HG03575 (cell line): Measurements from ENCODE around the gene FUOM.
"Not testable (repeated sequence)": the region's sequence is repeated elsewhere in the genome, so short reads cannot be mapped to it uniquely, and the experiment has no call there.

Experiments
- ATAC-seq: cut with Tn5 transposase; IDR thresholded peaks from one replicate; pipeline ENCODE4 v1.9.1; 2021; ENCODE audit not compliant: unreplicated experiment, insufficient number of reproducible peaks, low FRiP score; ENCODE audit errors: extremely low read depth

Gene FUOM

DNA sequence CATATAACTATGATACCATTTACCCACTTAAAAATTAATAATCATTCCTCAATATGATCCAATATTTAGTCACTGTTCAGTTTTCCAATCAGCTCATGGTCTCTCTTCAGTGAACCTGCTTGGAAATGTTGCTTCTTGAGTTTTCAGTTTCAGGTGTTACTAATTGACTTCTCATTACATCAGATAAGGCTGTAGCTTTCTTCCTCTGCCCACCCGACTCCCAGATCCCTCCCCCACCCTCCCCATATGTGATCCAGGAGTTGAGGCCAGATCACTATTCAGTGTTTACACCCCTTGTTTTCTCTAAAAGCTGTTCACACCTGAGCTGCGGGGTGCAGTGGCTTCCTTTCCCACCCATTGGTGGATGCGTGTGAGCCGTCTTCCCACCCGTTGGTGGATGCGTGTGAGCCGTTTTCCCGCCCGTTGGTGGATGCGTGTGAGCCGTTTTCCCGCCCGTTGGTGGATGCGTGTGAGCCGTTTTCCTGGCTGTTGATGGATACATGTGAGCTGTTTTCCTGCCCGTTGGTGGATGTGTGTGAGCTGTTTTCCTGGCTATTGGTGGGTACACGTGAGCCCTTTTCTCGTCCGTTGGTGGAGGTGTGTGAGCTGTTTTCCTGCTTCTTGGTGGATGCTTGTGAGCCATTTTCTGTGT is 32.9 kb upstream of the FUOM start:
- ATAC-seq: no peak

DNA sequence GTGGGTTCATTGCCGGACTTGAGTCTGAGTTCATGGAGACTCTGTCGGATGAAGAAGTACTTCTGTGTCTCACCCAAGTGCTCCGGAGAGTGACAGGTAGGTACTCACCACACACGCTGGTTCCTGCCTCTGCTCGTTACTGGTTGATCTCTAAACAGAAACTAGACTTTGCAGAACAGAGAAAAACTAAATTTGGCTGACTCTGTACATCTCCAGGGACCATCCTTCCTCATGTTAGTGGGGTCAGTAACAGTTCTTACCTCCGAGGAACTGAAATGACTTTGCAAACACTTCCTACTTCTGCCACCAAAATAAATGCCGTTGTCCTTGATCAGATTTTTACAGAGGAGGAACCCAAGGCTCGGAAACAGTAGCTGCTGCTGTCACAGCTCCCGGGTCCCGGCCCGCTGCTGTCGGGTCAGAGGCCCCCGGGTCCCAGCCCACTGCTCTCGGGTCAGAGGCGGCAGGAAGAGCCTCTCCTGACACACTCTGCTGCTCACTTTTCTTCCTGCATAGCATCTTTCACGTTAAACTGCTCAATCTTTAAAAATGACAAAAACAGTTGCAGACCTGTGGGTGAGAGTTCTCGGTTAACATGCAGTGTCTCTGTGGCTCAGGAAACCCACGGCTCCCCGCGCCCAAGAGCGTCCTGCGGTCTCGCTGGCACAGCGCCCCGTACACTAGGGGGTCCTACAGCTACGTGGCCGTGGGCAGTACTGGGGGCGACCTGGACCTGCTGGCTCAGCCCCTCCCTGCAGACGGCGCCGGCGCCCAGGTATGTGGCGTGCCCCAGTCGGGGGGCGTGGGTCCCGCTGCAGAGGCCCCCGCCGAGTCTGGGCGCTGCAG is 31.4 kb upstream of the FUOM start:
- peak; percentile 71 for ATAC-seq

DNA sequence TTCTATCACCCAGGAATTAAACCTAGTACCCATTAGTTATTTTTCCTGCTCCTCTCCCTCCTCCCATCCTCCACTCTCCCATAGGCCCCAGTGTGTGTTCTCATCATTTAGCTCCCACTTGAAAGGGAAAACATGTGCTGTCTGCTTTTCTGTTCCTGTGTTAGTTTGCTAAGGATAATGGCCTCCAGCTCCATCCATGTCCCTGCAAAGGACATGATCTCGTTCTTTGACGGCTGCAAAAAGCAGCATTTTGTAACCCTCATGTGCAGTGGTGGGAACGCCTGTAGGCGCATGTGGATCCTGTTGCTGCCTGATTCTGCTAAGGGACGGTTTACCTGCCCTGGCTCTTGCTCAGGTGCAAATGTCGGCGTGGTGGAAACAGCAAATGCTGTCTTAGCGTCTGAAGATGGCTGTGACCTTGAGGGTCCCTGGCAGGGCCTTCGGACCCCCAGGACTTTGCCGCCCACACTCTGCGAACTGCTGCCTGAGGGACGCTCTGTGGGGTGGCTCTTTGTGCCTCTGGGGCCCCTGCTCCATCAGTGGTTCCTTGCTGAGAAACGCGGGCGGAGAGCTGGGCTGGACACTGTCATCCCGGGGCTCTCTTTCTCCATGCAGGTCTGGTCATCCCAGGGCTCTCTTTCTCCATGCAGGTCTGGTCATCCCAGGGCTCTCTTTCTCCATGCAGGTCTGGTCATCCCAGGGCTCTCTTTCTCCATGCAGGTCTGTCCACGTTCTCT is 30.6 kb upstream of the FUOM start:
- ATAC-seq: no peak

DNA sequence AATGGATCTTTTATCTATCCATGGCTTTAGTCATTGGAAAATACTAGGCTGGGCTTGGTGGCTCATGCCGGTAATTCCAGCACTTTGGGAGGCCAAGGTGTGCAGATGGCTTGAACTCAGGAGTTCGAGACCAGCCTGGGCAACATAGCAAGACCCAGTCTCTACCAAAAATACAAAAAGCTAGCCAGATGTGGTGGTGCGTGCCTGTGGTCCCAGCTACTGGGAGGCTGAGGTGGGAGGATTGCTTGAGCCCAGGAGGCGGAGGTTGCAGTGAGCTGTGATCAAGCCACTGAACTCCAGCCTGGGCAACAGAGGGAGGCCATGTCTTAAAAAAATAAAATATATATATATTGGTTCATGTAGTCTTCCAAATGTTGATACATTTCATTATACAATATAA is 29.1 kb upstream of the FUOM start:
- not testable (repeated sequence) for ATAC-seq

DNA sequence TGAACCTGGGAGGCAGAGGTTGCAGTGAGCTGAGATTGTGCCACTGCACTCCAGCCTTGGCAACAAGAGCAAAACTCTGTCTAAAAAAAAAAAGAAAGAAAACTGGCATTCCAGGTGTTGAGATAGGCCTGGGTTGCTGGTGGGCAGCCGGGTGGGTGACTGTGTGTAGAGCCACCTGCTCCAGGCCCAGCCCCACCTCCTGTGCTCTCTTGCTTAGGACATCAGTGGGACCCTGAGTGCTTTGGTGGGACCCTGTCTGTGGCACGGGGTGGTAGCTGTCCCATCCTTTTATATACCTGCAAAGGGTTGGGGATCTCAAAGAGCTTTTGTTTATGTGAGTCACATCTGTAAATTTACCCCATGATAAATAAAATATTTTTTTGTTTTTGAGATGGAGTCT is 27.4 kb upstream of the FUOM start:
- no peak for ATAC-seq

DNA sequence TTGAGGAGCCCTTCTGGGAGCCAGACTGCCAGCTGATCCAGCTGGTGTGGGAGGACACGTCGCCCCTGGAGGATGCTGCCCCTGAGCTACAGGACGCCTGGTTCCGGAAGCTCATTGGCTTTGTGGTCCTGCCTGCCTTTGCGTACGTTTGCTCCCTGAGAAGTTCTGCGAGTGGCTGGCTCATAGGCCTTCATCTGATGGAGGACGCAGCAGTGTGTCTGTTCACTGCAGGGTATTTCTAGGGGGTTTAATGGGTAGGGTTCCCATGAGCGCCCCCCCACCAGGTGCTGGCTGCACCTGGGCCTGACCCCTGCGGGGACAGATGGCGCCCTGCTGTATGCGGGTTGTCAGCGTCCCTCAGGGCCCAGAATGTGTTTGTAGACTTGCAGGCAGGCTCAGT is 26.3 kb upstream of the FUOM start:
- no peak for ATAC-seq

DNA sequence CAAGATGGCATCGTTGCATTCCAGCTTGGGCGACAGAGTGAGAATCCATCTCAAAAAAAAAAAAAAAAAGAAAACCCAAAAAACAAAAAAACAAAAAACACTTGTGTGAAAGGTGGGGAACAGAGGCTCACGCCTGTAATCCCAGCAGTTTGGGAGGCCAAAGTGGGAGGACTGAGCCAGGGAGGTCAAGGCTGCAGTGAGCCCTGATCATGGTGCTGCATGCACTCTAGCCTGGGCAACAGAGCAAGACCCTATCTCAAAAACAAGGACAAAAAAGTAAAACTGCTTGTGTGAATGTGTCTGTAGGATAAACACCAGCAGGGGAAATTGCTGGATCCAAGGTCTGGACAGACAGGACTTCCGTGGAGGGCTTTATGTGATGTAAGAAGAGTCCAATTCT is 25.7 kb upstream of the FUOM start:
- ATAC-seq: no peak

DNA sequence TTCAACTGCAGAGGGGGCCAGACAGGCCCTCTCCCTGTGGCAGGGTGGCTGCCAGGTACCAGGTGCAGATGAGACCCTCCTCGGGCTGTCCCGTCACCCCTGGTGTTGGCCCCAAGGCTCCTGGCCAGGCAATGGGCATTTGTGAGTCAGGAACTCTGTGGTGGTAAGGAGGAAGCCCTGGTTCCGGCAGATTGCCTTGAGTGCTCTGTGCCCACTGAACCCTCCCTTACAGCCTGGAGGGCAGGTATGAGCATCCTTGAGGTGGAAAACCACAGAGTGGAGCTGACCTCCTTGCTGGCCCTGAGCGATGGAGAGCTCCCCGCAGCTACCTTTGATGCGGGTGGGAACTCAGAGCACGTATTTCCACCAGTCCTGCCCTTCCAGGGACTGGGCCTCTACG is 23.2 kb upstream of the FUOM start:
- no peak for ATAC-seq

DNA sequence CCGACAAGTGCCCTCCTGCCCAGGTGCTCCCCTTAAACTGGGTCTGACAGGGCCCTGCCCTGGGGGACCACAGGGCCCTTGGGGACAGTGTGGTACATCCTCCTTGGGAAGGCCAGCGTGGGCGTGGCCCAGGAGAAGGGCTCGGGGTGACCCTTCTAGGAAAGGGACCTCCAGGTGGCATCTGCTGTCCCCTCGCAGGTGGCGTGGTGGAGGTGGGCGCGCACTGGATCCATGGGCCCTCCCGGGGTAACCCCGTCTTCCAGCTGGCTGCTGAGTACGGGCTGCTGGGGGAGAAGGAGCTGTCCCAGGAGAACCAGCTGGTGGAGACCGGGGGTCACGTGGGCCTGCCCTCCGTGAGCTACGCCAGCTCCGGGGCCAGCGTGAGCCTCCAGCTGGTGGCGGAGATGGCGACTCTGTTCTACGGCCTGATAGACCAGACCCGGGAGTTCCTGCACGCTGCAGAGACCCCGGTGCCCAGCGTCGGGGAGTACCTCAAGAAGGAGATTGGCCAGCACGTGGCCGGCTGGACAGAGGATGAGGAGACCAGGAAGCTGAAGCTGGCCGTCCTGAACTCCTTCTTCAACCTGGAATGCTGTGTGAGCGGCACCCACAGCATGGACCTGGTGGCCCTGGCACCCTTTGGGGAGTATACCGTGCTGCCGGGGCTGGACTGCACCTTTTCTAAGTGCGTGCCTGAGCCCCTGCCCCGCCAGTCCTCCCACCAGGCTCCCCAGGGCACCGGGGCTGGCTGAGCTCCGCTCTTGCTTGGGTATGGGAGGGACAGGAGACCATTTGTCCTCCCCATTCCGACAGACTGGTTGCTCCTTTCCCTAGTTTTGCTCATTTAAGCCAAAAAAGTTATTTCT is 22.2 kb upstream of the FUOM start:
- ATAC-seq: no peak

DNA sequence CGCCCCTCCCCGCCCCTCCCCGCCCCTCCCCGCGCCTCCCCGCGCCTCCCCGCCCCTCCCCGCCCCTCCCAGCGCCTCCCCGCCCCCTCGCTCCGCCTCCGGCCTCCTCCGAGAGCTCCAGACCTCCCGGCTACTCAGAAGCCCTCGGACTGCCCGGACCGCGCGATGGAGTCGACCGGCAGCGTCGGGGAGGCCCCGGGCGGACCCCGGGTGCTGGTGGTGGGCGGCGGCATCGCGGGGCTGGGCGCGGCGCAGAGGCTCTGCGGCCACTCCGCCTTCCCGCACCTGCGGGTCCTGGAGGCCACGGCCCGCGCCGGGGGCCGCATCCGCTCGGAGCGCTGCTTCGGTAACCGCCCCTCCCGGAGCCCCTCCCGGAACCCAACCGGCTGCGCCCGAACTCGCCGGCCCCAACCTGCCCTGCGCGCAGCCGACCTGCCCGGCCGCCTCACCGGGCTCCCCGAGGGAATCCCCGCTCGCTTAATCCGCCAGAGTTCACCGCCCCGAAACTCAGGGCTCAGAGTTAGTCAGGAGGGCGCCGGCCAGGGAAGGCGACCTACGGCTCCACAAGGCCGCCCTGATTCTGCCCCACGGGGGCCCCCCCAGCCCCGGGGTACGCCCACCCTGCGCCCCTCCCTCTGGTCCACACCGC is 21.5 kb upstream of the FUOM start, which contains the start of gene PAOX:
Gene PAOX (plus strand): TSS at position 111 of the 649 bp plus-strand sequence. CDS start 55 bp downstream, at position 166.
- no peak for ATAC-seq

DNA sequence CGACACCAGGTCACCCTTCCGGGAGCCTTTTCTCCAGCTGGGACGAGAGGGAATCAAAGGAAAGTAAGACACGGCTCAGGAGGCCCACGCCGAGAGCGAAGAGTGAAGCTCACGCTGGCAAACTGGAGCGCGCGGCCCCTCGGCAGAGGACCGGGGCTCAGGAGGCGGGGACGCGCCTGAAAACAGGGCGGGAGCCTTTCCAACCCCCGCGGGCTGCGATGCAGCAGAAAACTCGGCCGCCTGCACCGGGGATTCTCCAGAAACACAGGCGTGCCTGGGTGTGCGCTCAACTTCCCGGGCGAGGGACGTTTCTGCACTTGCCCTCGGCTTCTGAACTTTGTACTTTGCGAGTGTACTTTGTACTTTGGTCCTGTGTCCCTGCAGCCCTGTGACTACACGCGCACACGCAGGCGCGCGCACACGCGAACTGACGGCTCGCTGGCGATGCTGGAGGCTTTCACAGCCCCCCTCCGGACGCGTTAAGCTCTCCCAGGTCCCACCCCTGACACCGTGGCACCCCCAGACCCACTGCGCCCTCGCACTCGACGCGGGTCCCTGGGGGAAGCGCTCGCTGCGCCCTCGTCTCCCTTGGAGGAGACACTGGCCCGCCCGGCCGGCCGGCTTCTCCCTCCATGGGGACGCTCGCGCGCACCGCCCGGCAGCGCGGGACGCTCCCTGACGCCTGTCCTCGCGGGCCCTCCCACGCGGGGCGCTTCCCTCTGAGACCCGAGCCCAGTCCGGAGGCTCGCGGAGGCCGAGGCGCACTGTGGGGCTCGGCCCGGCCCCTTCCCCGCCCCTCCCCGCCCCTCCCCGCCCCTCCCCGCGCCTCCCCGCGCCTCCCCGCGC is 20.7 kb upstream of the FUOM start:
- ATAC-seq: no peak

DNA sequence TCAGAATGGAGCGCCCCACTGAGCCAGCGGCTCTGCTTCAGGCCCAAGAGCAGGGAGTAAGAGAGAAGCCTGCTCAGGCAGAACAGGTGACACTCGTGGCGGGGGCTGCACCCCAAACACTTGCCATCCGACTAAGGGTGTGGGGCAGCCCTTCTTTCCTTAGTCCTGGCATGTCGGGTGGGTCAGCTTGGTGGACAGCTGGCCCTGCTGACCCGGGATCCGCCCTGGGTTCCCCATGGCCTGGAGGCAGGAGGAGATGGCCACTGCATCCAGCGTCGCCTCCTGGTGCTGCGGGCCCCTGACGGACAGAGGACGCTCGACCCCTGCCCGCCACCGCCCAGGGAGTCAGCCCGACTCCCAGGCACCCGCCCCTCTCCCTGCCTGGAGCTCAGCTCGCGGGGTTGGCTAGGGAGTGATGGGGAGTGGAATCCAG is 20.0 kb upstream of the FUOM start:
- no peak for ATAC-seq

DNA sequence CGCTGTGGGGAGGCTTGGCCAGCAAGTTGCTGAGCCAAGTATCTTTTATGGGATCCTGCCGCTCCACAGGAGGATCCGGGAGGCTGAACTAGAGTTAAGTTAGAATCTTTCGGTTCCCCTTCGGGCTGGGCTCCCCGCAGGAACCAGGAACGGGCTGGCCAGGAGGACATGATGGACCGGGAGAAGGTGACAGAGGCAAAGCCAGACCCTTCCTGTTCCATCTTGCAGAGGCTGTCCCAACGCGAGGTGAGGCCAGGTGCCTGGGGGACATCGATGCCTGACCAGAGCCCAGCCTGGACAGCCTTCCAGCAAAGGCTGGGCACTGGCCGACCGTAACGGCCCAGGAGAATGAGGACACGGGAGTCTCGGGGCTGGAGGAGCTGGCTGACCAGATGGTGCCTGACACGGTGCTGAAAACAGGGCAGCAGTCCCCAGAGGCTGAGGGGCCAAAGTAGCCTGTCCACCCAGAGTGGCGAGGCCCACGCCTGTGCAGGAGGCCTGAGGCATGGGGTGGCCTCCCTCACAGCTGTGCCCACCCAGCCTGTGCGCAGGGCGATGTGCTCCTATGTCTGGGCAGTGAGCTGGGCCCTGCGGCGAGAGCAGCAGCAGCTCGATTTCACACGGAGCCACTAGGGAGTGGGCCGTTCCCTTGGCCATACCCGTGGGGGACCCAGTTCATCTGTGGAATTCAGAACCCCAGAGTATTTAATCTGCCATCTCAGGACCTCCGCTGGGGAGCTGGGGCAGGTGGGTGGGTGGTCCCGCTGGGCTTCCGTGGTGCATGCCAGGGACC is 19.4 kb upstream of the FUOM start:
- ATAC-seq: no peak

DNA sequence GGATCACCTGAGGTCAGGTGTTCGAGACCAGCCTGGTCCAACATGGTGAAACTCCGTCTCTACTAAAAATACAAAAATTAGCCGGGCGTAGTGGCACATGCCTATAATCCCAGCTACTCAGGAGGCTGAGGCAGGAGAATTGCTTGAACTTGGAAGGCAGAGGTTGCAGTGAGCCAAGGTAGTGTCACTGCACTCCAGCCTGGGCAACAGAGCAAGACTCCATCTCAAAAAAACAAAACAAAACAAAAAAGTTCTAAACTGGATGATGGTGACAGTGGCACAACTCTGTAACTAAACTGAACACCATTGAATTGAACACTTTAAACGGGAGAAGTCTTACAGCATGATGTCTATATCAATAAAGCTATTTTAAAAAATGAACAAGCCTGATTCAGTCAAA is 18.4 kb upstream of the FUOM start:
- not testable (repeated sequence) for ATAC-seq

DNA sequence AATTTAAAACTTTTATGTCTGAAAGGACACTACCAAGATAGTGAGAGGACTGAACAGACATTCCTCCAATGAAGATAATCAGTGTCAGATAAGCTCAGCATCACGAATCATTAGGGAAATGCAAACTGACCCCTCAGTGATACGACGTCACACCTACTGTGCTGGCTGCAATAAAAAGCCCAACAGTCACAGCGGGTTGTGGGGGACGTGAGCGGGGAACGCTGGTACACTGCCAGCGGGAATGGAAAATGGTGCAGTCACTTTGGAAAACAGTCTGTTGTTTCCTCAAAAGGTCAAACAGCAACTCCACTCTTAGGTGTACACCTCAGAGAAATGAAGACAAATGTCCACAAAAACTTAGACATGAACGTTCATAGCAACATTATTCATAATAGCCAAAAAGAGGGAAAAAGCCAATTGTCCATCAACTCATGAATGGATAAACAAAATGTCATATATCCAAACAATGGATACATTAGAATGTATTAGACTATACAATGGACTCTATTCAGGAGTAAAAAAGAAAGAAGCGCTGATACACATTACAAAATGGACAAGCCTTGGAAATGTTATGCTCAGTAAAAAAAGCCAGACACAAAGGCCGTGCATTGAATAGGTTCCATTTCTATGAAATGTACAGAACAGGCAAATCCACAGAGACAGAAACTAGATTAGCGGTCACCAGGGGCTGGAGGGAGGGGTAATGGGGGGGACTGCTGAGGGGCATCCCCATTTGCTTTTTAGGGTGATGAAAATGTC is 17.7 kb upstream of the FUOM start:
- no peak for ATAC-seq
